CD14-positive monocyte (primary cell): ENCODE measurements around the gene ACTL10. TPM values are rescaled to one million over a fixed set of nuclear protein-coding genes. Genes with fewer than 3 reads are reported as not detected.

Source experiments
- DNase-seq, 3 donors: peaks; one replicate each; pipeline ENCODE4 v3.0.0-alpha.2; 2011 to 2022
- H2AFZ ChIP-seq: 2 replicates; pipeline ENCODE4 v1.6.0; 2012; ENCODE audit warnings: mild to moderate bottlenecking, low read depth, low read length, inconsistent platforms; ENCODE audit not compliant: insufficient read depth, poor library complexity, severe bottlenecking
- H3K27ac ChIP-seq, 2 donors: 1 replicate in 1 of 2; 2 replicates in 1 of 2; pipeline ENCODE4 v1.5.1; 2012 to 2013; ENCODE audit warnings: low read length in 2 of 2, control low read depth in 1 of 2, inconsistent platforms in 1 of 2, low read depth in 1 of 2, mild to moderate bottlenecking in 1 of 2
- H3K27me3 ChIP-seq, 2 donors: one replicate each; pipeline versions ENCODE4 v1.6.0 to v1.6.1; 2011 to 2013; ENCODE audit warnings: low read length in 2 of 2; ENCODE audit not compliant: control insufficient read depth in 2 of 2, insufficient read depth in 2 of 2
- H3K36me3 ChIP-seq, 2 donors: replicated peaks in 1 of 2; 1 replicate in 1 of 2; 2 replicates in 1 of 2; pipeline versions ENCODE4 v1.5.1 to v1.6.1; 2012 to 2013; ENCODE audit warnings: low read length in 2 of 2, control low read depth in 1 of 2, inconsistent platforms in 1 of 2, mild to moderate bottlenecking in 1 of 2; ENCODE audit not compliant: insufficient read depth in 2 of 2, control insufficient read depth in 1 of 2
- H3K4me1 ChIP-seq, 2 donors: 1 replicate in 1 of 2; 2 replicates in 1 of 2; pipeline versions ENCODE4 v1.5.1 to v1.6.1; 2012 to 2013; ENCODE audit warnings: low read length in 2 of 2, control low read depth in 1 of 2, inconsistent platforms in 1 of 2, mild to moderate bottlenecking in 1 of 2, moderate library complexity in 1 of 2; ENCODE audit not compliant: insufficient read depth in 2 of 2, control insufficient read depth in 1 of 2
- H3K4me2 ChIP-seq: replicated peaks from 2 replicates; pipeline ENCODE3; 2012; ENCODE audit warnings: low read length, moderate library complexity, mild to moderate bottlenecking; ENCODE audit not compliant: poor library complexity, severe bottlenecking; ENCODE audit errors: extremely low read depth
- H3K4me3 ChIP-seq, 3 experiments: fragments of 200-600 bp in 1 of 3; sonication (generic) in 1 of 3; replicated peaks in 1 of 3; 1 replicate in 2 of 3; 2 replicates in 1 of 3; pipeline ENCODE4 v1.5.1; 2011 to 2013; ENCODE audit warnings: low read length in 3 of 3, mild to moderate bottlenecking in 3 of 3, control low read depth in 2 of 3, low read depth in 2 of 3, inconsistent platforms in 1 of 3, moderate library complexity in 1 of 3
- H3K79me2 ChIP-seq: 2 replicates; pipeline ENCODE4 v1.6.0; 2012; ENCODE audit warnings: mild to moderate bottlenecking, control low read depth, inconsistent platforms, low read length, moderate library complexity; ENCODE audit not compliant: insufficient read depth
- H3K9ac ChIP-seq: 2 replicates; pipeline ENCODE4 v1.6.0; 2017; ENCODE audit warnings: low read length, mild to moderate bottlenecking; ENCODE audit not compliant: insufficient read depth, poor library complexity, severe bottlenecking
- H3K9me3 ChIP-seq, 2 donors: replicated peaks in 1 of 2; 1 replicate in 1 of 2; 2 replicates in 1 of 2; pipeline versions ENCODE4 v1.5.1 to v1.6.1; 2012 to 2013; ENCODE audit warnings: low read length in 2 of 2, control low read depth in 1 of 2; ENCODE audit not compliant: control insufficient read depth in 1 of 2, insufficient read depth in 1 of 2
- H4K20me1 ChIP-seq: 2 replicates; pipeline ENCODE4 v1.6.0; 2012; ENCODE audit warnings: mild to moderate bottlenecking, low read length, control low read depth, moderate library complexity; ENCODE audit not compliant: insufficient read depth
- H3K27ac Mint-ChIP-seq, 7 donors: one replicate each; pipeline ENCODE4 v1.8.0; 2020; ENCODE audit warnings: mild to moderate bottlenecking in 7 of 7, mixed read lengths in 7 of 7, moderate library complexity in 6 of 7, inconsistent platforms in 2 of 7
- H3K27me3 Mint-ChIP-seq, 3 donors: one replicate each; pipeline ENCODE4 v1.8.0; 2021 to 2022; ENCODE audit warnings: low read depth in 3 of 3, mild to moderate bottlenecking in 3 of 3, mixed read lengths in 3 of 3, moderate library complexity in 3 of 3, inconsistent platforms in 1 of 3
- H3K36me3 Mint-ChIP-seq, 2 donors: one replicate each; pipeline ENCODE4 v1.8.0; 2020; ENCODE audit warnings: mixed read lengths in 2 of 2, inconsistent platforms in 1 of 2, mild to moderate bottlenecking in 1 of 2
- H3K4me1 Mint-ChIP-seq: one replicate; pipeline ENCODE4 v1.8.0; 2020; ENCODE audit warnings: mild to moderate bottlenecking, mixed read lengths
- H3K4me3 Mint-ChIP-seq, 2 donors: one replicate each; pipeline ENCODE4 v1.8.0; 2020; ENCODE audit warnings: mild to moderate bottlenecking in 2 of 2, mixed read lengths in 2 of 2, moderate library complexity in 1 of 2
- H3K9me3 Mint-ChIP-seq, 7 donors: one replicate each; pipeline ENCODE4 v1.8.0; 2020 to 2022; ENCODE audit warnings: mixed read lengths in 7 of 7, mild to moderate bottlenecking in 6 of 7, moderate library complexity in 6 of 7, inconsistent platforms in 2 of 7
- CTCF ChIP-seq: fragments of 200-600 bp; IDR thresholded peaks from one replicate; pipeline ENCODE4 v1.8.0; 2022; ENCODE audit warnings: antibody characterized with exemption, mild to moderate bottlenecking
- WGBS: methylation state at CpG from one replicate; pipeline ENCODE4 v1.1.5; 2013; ENCODE audit warnings: missing lambda C conversion rate; ENCODE audit not compliant: insufficient coverage; 5-methylcytosine and 5-hydroxymethylcytosine counted together
- intact Hi-C, 2 donors: fragments of 100-400 bp; cut with micrococcal nuclease; formaldehyde crosslinking; loops; one replicate each; pipeline versions ENCODE4 v1.15.0 to v1.15.1; 2023
- polyA plus RNA-seq, 3 donors: library from polyadenylated mRNA; depleted of rRNA in 1 of 3; unstranded in 2 of 3; stranded (reverse) in 1 of 3; fragments of 300-500 nt in 2 of 3; fragments of >200 nt in 1 of 3; fragmentation: Illumina TruSeq in 2 of 3; gene quantifications; 1 replicate in 2 of 3; 2 replicates in 1 of 3; pipeline ENCODE4 v1.2.3, GENCODE V29; 2012 to 2021

ACTL10 gene
- polyA plus RNA-seq, 3 donors = 0.31 to 1.2 (median 1.1) TPM

DNA sequence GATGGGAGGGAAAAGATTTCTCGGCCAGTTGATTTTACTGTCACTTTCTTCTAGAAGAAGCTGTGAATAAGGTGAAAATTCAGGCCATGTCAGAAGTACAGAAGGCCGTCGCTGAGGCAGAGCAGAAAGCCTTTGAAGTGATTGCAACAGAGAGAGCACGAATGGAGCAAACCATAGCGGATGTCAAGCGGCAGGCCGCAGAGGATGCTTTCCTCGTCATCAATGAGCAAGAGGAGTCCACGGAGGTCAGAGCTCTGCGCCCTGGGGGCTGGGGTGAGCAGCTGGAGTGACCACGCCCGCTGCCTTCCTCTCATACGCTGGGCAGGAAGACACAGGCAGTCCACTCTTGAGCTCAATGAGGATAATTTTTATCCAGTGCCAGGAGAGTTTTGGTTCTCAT lies 26.5 kb upstream of the ACTL10 start:
- Histone ChIP-seq H3K4me2 (no peak overlapping the region), H3K79me2 (no peaks in the 10 kb centered on the region), H3K9me3 (no peaks in the 10 kb centered on the region), H3K4me3 (no peak overlapping the region), H3K9ac (no peak overlapping the region), H2AFZ (no peak overlapping the region), H3K36me3 (peaks cover 48 to 88% of the 10 kb centered on the region in 2 donors), H3K27ac (no peak overlapping the region), H3K27me3 (no peaks in the 10 kb centered on the region), H4K20me1 (no peaks in the 10 kb centered on the region), H3K4me1 (no peaks in the 10 kb centered on the region)
- TF ChIP-seq CTCF = no peak
- DNase-seq = no peak
- Mint-ChIP-seq H3K36me3 (peaks cover 67 to 84% of the 10 kb centered on the region in 2 donors), H3K4me1 (no peaks in the 10 kb centered on the region), H3K9me3 (no peaks in the 10 kb centered on the region), H3K4me3 (no peak overlapping the region), H3K27me3 (peaks cover 0 to 6% (median 0%) of the 10 kb centered on the region in 3 donors), H3K27ac (peak overlapping the region in 1 of 7 donors; percentile 4)
- intact Hi-C loops = no loop called here
- WGBS = 92% methylated on average over 13 of the region's 13 CpGs

DNA sequence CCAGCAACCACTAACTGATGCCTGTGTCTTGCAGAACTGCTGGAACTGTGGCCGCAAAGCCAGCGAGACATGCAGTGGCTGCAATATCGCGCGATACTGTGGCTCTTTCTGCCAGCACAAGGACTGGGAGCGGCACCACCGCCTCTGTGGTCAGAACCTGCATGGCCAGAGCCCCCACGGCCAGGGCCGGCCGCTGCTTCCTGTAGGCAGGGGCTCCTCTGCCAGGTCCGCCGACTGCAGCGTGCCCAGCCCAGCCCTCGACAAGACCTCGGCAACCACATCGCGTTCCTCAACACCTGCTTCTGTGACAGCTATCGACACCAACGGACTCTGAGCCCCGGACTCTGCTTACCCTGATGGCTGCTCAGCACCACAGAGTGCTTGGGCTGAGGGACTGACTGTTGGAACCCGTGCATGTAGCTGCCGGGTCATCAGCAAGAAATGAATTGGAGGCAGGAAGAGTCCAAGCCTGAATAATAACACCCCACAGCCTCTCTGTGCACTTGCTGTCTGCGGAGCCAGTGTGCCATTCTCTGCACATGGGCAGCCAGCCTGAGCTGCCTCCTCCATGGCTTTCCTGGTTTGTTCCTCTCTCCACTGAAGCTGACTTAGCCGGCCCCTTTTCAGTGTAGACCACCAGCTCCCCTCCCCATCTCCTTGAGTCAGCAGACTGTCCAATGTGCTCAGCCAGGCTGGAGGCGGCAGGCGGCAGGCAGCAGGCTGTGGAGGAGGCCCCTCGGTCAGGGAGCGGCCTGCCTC lies 22.3 kb upstream of the ACTL10 start:
- Mint-ChIP-seq H3K9me3 (no peaks in the 10 kb centered on the region), H3K27me3 (no peaks in the 10 kb centered on the region)

More for the DNA sequence above, 22.3 kb upstream of the ACTL10 start:
- no peaks in the 10 kb centered on the region for H3K4me1 ChIP-seq
- no peak for TF ChIP-seq CTCF
- peaks cover 50 to 66% of the 10 kb centered on the region in 2 donors for H3K36me3 Mint-ChIP-seq
- H3K79me2 ChIP-seq = no peaks in the 10 kb centered on the region
- 97% methylated on average over 27 of the region's 28 CpGs for WGBS
- no peak overlapping the region for H3K9ac ChIP-seq
- no peak overlapping the region for H3K27ac Mint-ChIP-seq
- H3K27ac ChIP-seq = no peak overlapping the region
- H3K27me3 ChIP-seq = no peaks in the 10 kb centered on the region
- no peak overlapping the region for H3K4me2 ChIP-seq
- H2AFZ ChIP-seq = no peak overlapping the region
- H4K20me1 ChIP-seq = no peaks in the 10 kb centered on the region
- no peak overlapping the region for H3K4me3 Mint-ChIP-seq
- intact Hi-C loops = no loop called here
- no peaks in the 10 kb centered on the region for H3K9me3 ChIP-seq
- H3K4me3 ChIP-seq = no peak overlapping the region
- no peak for DNase-seq
- no peaks in the 10 kb centered on the region for H3K4me1 Mint-ChIP-seq
- peaks cover 33 to 64% of the 10 kb centered on the region in 2 donors for H3K36me3 ChIP-seq
